Caki2 (cell line): ENCODE results near the gene RBM23. TPM values are rescaled to one million over a fixed set of nuclear protein-coding genes. Genes with fewer than 3 reads are reported as not detected.

ENCODE experiments used
- DNase-seq: peaks from one replicate; pipeline ENCODE4 v3.0.0-alpha.2; 2015; ENCODE audit warnings: low read depth
- in situ Hi-C: cut with HindIII; loops from 2 replicates; pipeline ENCODE4 v1.10.0; 2016; ENCODE audit warnings: low sequenced_read_pairs, low pct_unique_long_range_greater_than_20kb, mixed read lengths
- total RNA-seq: library from RNA; depleted of rRNA; stranded (reverse); fragments of >200 nt; shearing (Covaris generic); gene quantifications from 2 replicates; pipeline ENCODE4 v1.2.3, GENCODE V29; 2014; ENCODE audit warnings: low replicate concordance

Gene RBM23
- total RNA-seq, 1 experiment from 2014 or later, result 87.9 TPM

- in situ Hi-C loops, result no loop called here
- no peak for DNase-seq
These were observed 26.5 kb downstream of the RBM23 start for GRCh38 chr14:22892488-22892887.

- in situ Hi-C loops, result no loop called here
- DNase-seq, result no peak
These were observed 28.5 kb downstream of the RBM23 start for GRCh38 chr14:22890416-22890815.

DNA sequence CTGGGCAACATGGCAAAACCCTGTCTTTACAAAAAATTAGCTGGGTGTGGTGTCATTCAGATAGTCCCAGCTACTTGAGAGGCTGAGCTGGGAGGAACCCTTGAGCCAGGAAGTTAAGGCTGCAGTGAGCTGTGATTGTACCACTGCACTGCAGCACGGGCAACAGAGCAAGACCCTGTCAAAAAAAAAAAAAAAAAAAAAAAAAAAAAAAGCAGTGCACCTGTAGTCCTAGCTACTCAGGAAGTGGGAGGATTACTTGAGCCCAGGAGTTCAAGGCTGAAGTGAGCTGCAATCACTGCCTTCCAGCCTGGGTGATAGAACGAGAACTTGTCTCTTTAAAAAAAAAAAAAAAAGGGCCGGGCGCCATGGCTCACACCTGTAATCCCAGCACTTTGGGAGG is 30.3 kb downstream of the RBM23 start:
- in situ Hi-C loops, result no loop called here

DNA sequence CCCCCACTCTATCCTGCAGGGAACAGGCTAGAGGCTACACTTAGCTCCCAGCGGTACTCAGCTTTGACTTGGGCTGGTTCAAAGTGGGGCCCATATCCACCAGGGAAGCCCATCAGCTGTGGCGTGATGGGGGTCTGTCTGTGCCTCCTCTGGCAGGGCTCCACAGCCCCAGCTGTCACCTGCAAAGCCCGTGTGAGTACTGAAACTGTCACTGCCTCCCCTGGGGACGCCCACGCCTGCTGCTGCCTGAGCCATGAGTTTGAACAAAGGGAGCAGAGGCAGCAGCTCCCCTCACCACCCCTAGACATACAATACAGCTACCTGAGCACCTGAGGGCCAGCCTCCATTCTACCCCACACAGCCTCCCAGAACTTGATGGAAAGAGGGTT is 31.0 kb downstream of the RBM23 start:
- in situ Hi-C loops, result no loop called here
- DNase-seq, result no peak

More for the DNA sequence above, 30.3 kb downstream of the RBM23 start:
- DNase-seq, result no peak

DNA sequence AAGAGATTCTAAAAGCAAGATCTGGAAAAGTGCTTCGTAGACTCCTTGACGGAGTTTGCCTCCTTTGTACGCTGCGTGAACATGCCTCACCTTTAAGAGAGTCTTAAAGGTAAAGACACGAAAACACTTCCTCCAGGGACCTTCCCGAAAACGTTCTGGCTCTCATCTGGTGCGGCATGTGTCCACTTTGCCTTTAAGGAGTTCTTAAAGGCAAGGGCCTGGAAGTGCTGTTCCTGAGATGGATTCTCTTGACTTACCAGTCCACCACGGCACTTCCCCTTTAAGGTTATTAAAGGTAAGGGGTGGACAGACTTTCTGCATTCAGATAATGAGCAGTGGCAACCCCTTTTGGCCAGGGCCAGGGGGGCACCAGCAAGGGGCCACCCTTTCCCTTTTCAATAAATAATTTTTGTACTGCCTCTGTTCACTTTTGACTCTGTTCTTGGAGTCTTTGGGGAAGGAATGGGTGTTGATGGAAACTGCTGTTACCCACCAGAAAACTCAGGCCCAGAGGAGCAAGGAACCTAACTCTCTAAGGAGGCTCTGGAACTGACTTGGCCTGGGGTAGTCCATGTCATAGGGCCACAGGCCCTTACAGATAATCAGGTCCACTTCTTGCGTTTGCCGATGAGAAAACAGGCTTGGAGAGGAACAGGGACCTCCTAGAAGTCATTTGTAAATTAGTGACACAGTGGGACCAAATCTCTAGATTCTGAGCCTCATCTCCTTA is 31.5 kb downstream of the RBM23 start:
- peak; percentile 84 for DNase-seq
- in situ Hi-C loops, result no loop called here

- peak; percentile 78 for DNase-seq
- in situ Hi-C loops, result no loop called here
These were observed 32.3 kb downstream of the RBM23 start for GRCh38 chr14:22886500-22887259.

DNA sequence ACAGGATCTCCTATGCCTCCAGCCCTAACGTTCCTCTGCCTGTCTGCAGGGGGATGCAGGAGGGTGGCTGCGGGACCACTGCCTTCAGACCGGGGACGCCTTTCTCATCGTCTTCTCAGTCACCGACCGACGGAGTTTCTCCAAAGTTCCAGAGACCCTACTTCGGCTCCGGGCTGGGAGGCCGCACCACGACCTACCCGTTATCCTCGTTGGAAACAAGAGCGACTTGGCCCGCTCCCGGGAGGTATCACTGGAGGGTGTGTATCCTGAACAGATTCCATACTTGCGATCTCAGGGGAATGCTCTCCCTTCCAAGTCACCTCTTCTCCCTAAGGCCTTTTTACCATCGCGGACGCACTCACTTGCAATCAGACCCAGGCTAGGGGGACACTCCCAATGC is 33.0 kb downstream of the RBM23 start:
- in situ Hi-C loops, result no loop called here
- no peak for DNase-seq

GRCh38 chr14:22884738-22885523 is 34.0 kb downstream of the RBM23 start:
- no peak for DNase-seq
- in situ Hi-C loops, result no loop called here

DNA sequence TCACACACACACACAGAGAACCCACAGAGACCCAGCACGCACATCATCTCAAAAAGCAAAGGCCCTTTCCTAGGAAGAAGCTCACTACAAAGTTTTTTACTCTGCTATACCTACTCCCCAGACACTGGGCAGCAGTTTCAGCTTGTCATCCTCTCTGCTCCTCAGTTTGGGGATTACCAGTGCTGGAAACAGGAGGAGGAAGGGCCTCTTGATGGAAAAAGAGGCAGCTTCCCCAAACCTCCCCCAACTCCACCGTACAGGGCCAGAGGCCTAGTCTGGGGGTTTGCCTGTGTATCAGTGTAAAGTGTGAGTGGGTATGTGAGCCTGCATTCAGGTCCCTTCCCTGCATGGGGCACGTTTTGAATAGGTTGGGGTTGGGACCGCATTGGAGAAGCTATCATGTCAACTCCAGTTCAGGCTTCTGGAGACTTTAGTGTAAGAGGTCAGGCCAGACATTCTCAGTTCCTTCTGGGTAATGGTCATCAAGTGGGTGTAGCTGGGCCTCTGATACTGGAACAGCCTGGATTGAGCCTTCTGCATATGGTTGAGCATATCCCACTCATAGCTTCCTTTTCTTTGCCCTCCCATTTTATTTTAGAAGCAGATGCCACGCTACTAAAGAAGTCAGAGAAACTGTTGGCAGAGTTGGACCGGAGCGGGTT is 34.7 kb downstream of the RBM23 start:
- in situ Hi-C loops, result no loop called here
- no peak for DNase-seq

DNA sequence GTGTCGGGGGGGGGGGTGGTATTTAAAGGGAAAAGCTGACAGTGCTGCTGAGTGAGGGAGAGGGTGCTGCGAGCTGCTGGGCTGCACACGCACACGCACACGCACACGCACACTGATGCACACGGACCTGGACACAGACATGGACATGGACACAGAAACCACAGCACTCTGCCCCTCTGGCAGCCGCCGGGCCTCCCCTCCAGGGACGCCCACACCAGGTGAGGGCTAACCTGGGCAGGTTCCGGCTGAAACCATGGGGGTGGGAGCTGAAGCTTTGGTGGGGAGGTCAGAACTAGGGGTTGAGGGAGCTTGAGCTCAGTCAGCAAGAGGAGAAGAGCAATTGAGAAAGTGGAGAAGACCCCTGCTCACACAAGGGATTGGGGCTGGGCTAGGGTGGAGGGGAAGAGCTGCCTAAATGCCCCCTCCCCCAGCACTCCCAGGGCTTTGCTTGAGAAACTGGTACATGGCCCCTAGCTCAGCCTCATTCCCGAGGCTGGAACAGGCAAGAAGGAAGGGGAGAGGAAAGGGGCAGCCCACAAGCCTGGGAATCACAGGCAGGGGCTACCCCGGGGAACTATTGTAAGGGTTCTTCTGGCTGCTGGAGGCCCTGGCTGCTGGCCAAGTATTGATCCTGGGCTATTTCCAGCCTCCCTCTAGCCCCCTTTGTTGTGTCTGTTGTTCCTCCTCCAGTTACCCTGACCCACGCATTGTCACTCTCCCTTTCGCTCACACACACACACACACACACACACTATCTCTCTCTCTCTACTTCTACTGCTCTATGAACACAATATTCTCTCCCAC is 35.6 kb downstream of the RBM23 start, which contains the start of gene REM2:
TSS of gene REM2 (plus strand) at position 50 of the 804 bp plus-strand sequence. CDS start at position 116, 66 bp downstream.
- DNase-seq, result no peak
- in situ Hi-C loops, result no loop called here

- DNase-seq, result peak; percentile 42
- in situ Hi-C loops, result no loop called here
These were observed 36.3 kb downstream of the RBM23 start for GRCh38 chr14:22882529-22883172.

DNA sequence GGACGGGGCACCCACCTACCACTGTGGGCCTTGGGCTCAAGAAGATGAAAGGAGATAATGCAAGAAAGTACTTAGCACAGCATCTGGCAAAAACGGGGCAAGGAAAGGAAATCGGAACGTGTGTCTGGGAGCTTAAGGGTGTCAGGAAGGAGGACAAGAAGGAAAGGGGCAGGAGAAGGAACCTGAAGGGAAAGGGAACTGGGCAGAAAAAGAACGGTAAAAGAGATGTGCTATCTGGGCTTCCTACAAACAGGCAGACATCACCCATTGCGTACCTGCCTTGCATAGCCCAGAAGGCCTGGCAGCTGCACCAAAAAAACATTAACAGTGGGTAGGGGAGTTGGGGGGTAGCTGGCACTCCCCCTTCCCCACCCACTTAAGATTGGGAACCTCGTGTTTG is 36.9 kb downstream of the RBM23 start:
- in situ Hi-C loops, result no loop called here
- DNase-seq, result no peak

- no peak for DNase-seq
- in situ Hi-C loops, result no loop called here
These were observed 40.4 kb downstream of the RBM23 start for GRCh38 chr14:22878271-22879246.

DNA sequence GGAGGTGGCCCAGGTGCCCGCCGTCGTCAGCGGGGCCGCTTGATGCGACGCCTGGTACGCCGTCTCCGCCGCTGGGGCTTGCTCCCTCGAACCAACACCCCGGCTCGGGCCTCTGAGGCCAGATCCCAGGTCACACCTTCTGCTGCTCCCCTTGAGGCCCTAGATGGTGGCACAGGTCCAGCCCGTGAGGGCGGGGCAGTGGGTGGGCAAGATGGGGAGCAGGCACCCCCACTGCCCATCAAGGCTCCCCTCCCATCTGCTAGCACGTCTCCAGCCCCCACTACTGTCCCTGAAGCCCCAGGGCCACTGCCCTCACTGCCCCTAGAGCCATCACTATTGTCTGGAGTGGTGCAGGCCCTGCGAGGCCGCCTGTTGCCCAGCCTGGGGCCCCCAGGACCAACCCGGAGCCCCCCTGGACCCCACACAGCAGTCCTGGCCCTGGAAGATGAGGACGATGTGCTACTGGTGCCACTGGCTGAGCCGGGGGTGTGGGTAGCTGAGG is 41.9 kb downstream of the RBM23 start:
- DNase-seq, result no peak
- in situ Hi-C loops, result no loop called here

DNA sequence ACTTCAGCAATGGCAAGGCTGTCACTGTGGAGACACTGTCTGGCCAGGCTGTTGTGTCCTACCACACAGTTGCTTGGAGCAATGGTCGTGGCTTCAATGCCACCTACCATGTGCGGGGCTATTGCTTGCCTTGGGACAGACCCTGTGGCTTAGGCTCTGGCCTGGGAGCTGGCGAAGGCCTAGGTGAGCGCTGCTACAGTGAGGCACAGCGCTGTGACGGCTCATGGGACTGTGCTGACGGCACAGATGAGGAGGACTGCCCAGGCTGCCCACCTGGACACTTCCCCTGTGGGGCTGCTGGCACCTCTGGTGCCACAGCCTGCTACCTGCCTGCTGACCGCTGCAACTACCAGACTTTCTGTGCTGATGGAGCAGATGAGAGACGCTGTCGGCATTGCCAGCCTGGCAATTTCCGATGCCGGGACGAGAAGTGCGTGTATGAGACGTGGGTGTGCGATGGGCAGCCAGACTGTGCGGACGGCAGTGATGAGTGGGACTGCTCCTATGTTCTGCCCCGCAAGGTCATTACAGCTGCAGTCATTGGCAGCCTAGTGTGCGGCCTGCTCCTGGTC is 43.1 kb downstream of the RBM23 start:
- in situ Hi-C loops, result no loop called here
- DNase-seq, result no peak
